ENCODE results near the gene TPM1. TPM values are rescaled to one million over a fixed set of nuclear protein-coding genes. Genes with fewer than 3 reads are reported as not detected.

TPM1 gene
- total and polyA plus RNA-seq, 2 of the 4 experiments (the other 2 are of a cell fraction) = 661 to 1,623 TPM

DNA sequence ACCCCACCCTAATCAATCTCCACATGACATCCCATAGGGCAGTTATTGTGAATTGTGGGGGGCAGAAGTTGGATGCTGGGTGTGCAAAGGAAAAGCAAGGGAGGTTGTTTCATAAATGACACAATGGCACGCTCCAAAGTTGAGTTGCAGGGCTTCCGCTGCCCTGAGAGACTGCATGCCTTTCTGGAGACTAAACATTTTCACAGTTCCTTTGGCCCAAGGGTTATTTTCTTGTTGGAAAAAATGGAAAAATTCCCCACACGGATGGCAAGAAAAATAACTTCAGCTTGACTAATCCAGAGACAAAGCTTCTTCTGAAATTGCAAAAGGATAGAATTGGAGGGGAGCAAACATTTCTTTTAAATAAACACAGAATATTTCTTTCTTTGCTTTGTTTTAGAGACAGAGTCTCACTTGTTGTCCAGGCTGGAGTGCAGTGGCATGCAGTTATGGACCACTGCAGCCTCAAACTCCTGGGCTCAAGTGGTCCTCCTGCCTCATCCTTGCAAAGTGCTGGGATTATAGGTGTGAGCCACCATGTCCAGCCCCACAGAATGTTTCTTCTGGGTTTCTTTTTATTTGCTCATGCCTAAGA lies 19.1 kb upstream of the TPM1 start:
- H4K20me1 ChIP-seq (ENCODE audit: insufficient read depth, low read length) = peaks cover 10% of the 10 kb centered on the region; the same call in 1 of the 2 replicates
- peak overlapping the region; percentile 72 for H3K14ac ChIP-seq (replicated peaks; ENCODE audit: low read depth, low read length)
- peak overlapping the region; percentile 46 for H2AFZ ChIP-seq (replicated peaks; ENCODE audit: low read length, poor library complexity)
- peak overlapping the region; percentile 91 for H4K91ac ChIP-seq (ENCODE audit: insufficient read depth, low read depth, low read length)
- in situ Hi-C loops (cut with MboI; ENCODE audit: low sequenced_read_pairs) (no loop called here), intact Hi-C loops (cut with micrococcal nuclease) (loop anchor here (1.0 to 5.0 kb wide), 3 partner anchors 46 to 126 kb away; no protein-coding TSS in a partner anchor), dilution Hi-C loops (cut with HindIII; ENCODE audit: low sequenced_read_pairs, unreplicated experiment) (no loop called here)
- peak overlapping the region; percentile 87 for H3K23ac ChIP-seq (ENCODE audit: low read depth, low read length)
- H3K27me3 ChIP-seq (ENCODE audit: control insufficient read depth, insufficient read depth, low read length) = no peaks in the 10 kb centered on the region
- H4K5ac ChIP-seq (ENCODE audit: low read depth, low read length) = peak overlapping the region; percentile 47; the same call in 1 of the 2 replicates
- H3K9ac ChIP-seq (ENCODE audit: low read depth, low read length) = no peak overlapping the region
- peak overlapping the region; percentile 14 to 73; a peak in 3 of 4 replicates for H4K8ac ChIP-seq (ENCODE audit: low read depth in 2 of 2, low read length in 2 of 2)
- H3K9me1 ChIP-seq (ENCODE audit: insufficient read depth, low read length) = peaks cover 35% of the 10 kb centered on the region
- H3K4me2 ChIP-seq (ENCODE audit: low read depth, low read length) = peak overlapping the region; percentile 68
- DNase-seq (peak; percentile 91), ATAC-seq (ENCODE audit: low read depth) (peak; percentile 81)
- peak overlapping the region; percentile 88 for H2BK20ac ChIP-seq (ENCODE audit: low read depth, low read length)
- H2BK15ac ChIP-seq (ENCODE audit: low read depth, low read length) = peak overlapping the region; percentile 83; the same call in 2 of the 3 replicates
- no peaks in the 10 kb centered on the region for H3K9me3 ChIP-seq (ENCODE audit: control insufficient read depth, insufficient read depth, low read length)
- peaks cover 24% of the 10 kb centered on the region for H3K4me1 ChIP-seq (ENCODE audit: control insufficient read depth, insufficient read depth, low read length)
- peak; percentile 82; the same call in 1 of the 2 replicates for TF ChIP-seq MXI1 (IDR thresholded peaks at IDR 0.05; ENCODE audit: borderline replicate concordance, low read depth, low read length)
- peak; percentile 62 for TF ChIP-seq CEBPB (IDR thresholded peaks at IDR 0.05; ENCODE audit: low read depth, low read length)
- peak; percentile 11; the same call in 1 of the 2 replicates for TF ChIP-seq RAD21 (IDR thresholded peaks at IDR 0.05; ENCODE audit: low read length)
- no peak for TF ChIP-seq SMC3 (IDR thresholded peaks at IDR 0.05; ENCODE audit: low read depth, low read length)
- TF ChIP-seq RCOR1 (IDR thresholded peaks at IDR 0.05; ENCODE audit: insufficient replicate concordance, low read length) = peak; percentile 49
- TF ChIP-seq BHLHE40 (IDR thresholded peaks at IDR 0.05; ENCODE audit: low read depth, low read length) = peak; percentile 89
- TF ChIP-seq, protein P1, sequence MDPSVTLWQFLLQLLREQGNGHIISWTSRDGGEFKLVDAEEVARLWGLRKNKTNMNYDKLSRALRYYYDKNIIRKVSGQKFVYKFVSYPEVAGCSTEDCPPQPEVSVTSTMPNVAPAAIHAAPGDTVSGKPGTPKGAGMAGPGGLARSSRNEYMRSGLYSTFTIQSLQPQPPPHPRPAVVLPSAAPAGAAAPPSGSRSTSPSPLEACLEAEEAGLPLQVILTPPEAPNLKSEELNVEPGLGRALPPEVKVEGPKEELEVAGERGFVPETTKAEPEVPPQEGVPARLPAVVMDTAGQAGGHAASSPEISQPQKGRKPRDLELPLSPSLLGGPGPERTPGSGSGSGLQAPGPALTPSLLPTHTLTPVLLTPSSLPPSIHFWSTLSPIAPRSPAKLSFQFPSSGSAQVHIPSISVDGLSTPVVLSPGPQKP (IDR thresholded peaks at IDR 0.05; ENCODE audit: borderline replicate concordance, low read depth, low read length) = no peak
- no peak; the same call in 1 of the 2 replicates for TF ChIP-seq FOS (IDR thresholded peaks at IDR 0.05; ENCODE audit: low read depth, low read length)
- TF ChIP-seq MAFK (IDR thresholded peaks at IDR 0.05; ENCODE audit: low read depth, low read length) = no peak
- no peak for TF ChIP-seq RFX5 (IDR thresholded peaks at IDR 0.05; ENCODE audit: low read depth, low read length)
- no peaks in the 10 kb centered on the region for H3K36me3 ChIP-seq (ENCODE audit: control insufficient read depth, insufficient read depth, low read length)
- no CpG with 5 or more reads among the region's 3 CpGs for WGBS, 2 experiments (ENCODE audit: extremely low coverage in 2 of 2, insufficient read length in 1 of 2)
- ChIA-PET POLR2A (ENCODE audit: unreplicated experiment) (interaction anchor here (0.5 to 1.5 kb wide), 3 partner anchors 19 to 136 kb away, joined by 3 to 8 read pairs (median 4); partner anchors contain the start of gene TPM1), CTCF (interaction anchor here (0.9 kb wide), 1 partner anchor 134 kb away, joined by 4 read pairs; no protein-coding TSS in a partner anchor)
- peaks cover 0 to 11% of the 10 kb centered on the region in 2 experiments; a peak in 1 of 4 replicates for H3K79me1 ChIP-seq (ENCODE audit: low read depth in 1 of 2, low read length in 2 of 2)
- peak overlapping the region; percentile 33 for H2AK9ac ChIP-seq (replicated peaks; ENCODE audit: low read depth, low read length, poor library complexity)
- no peak overlapping the region for H3K4me3 ChIP-seq (ENCODE audit: insufficient read depth, low read depth, low read length)
- H3K4ac ChIP-seq (ENCODE audit: low read depth, low read length) = peak overlapping the region; percentile 93
- BruUV-seq (replicated peaks) = no TSS peak
- H3K27ac ChIP-seq (ENCODE audit: insufficient read depth, low read length) = peak overlapping the region; percentile 61
- H3K56ac ChIP-seq (ENCODE audit: extremely low read depth, insufficient read depth, low read length) = peak overlapping the region; percentile 35
- peak overlapping the region; percentile 85 for H2BK5ac ChIP-seq (ENCODE audit: low read depth, low read length, poor library complexity, severe bottlenecking)
- H2BK120ac ChIP-seq (ENCODE audit: low read depth, low read length) = peak overlapping the region; percentile 84
- peak overlapping the region; percentile 68 for H2AK5ac ChIP-seq (ENCODE audit: low read depth, low read length)
- peak overlapping the region; percentile 65; the same call in 1 of the 2 replicates for H3K18ac ChIP-seq (ENCODE audit: low read depth, low read length)
